HepG2 (cell line): Measurements from ENCODE around the gene MARK2. TPM values are rescaled to one million over a fixed set of nuclear protein-coding genes. Genes with fewer than 3 reads are reported as not detected.
A peak's percentile ranks its signal among the peaks of the same experiment; 100 is the strongest.

Experiments used
- ISL2 ChIP-seq: sonication (generic); formaldehyde crosslinking; IDR thresholded peaks from 2 replicates; pipeline ENCODE4 v1.5.0; 2020; ENCODE audit warnings: missing genetic modification reagents
- NKX3-1 ChIP-seq: sonication (generic); formaldehyde crosslinking; IDR thresholded peaks from 2 replicates; pipeline ENCODE4 v1.5.0; 2020; ENCODE audit warnings: missing genetic modification reagents
- SMAD3 ChIP-seq: sonication (generic); formaldehyde crosslinking; IDR thresholded peaks from 2 replicates; pipeline ENCODE4 v1.4.0; 2020; ENCODE audit warnings: missing genetic modification reagents
- TRAFD1 ChIP-seq: sonication (generic); formaldehyde crosslinking; IDR thresholded peaks from 2 replicates; pipeline ENCODE4 v1.5.1; 2020; ENCODE audit warnings: missing genetic modification reagents, mild to moderate bottlenecking, borderline replicate concordance
- YEATS4 ChIP-seq: sonication (generic); formaldehyde crosslinking; IDR thresholded peaks from 2 replicates; pipeline ENCODE4 v1.4.0; 2020; ENCODE audit warnings: missing genetic modification reagents, borderline replicate concordance
- ZBTB25 ChIP-seq: IDR thresholded peaks from 2 replicates; pipeline ENCODE4 v1.6.1; 2018; ENCODE audit warnings: missing genetic modification reagents
- ZBTB43 ChIP-seq: sonication (generic); formaldehyde crosslinking; conservative IDR thresholded peaks from 2 replicates; pipeline ENCODE4 v1.4.0; 2020; ENCODE audit warnings: missing genetic modification reagents
- ZHX1 ChIP-seq: sonication (generic); formaldehyde crosslinking; IDR thresholded peaks from 2 replicates; pipeline ENCODE4 v1.8.1; 2022; ENCODE audit warnings: low read depth, mild to moderate bottlenecking, missing genetic modification reagents
- ZNF264 ChIP-seq: sonication (generic); formaldehyde crosslinking; IDR thresholded peaks from 2 replicates; pipeline ENCODE4 v1.4.0; 2020; ENCODE audit warnings: missing genetic modification reagents
- ZNF33A ChIP-seq: sonication (generic); formaldehyde crosslinking; IDR thresholded peaks from 2 replicates; pipeline ENCODE4 v1.5.1; 2020; ENCODE audit warnings: missing genetic modification reagents, mild to moderate bottlenecking, moderate library complexity, borderline replicate concordance
- ZNF512 ChIP-seq: sonication (generic); formaldehyde crosslinking; IDR thresholded peaks from 2 replicates; pipeline ENCODE4 v1.4.0; 2020; ENCODE audit warnings: mild to moderate bottlenecking, missing genetic modification reagents
- ZNF589 ChIP-seq: sonication (generic); formaldehyde crosslinking; conservative IDR thresholded peaks from 2 replicates; pipeline ENCODE4 v1.8.0; 2022; ENCODE audit warnings: mild to moderate bottlenecking, moderate library complexity, missing genetic modification reagents
- ZNF609 ChIP-seq: sonication (generic); formaldehyde crosslinking; IDR thresholded peaks from 2 replicates; pipeline ENCODE4 v1.4.0; 2020; ENCODE audit warnings: mild to moderate bottlenecking, missing genetic modification reagents, borderline replicate concordance
- polyA plus RNA-seq, 8 experiments: library from polyadenylated mRNA; depleted of rRNA in 3 of 8; stranded (reverse) in 7 of 8; unstranded in 1 of 8; fragments of >200 nt; fragmentation: Illumina TruSeq in 4 of 8; extraction: Trizol in 4 of 8; gene quantifications; 2 replicates each; pipeline versions ENCODE4 v1.2.1 to v1.2.3, GENCODE V29; 2011 to 2016; ENCODE audit warnings: low read depth in 4 of 8, missing spikeins in 1 of 8, mixed read lengths in 1 of 8; ENCODE audit not compliant: insufficient read depth in 1 of 8
- total RNA-seq, 5 experiments: library from RNA; depleted of rRNA; stranded (reverse); fragments of >200 nt; fragmentation: Illumina TruSeq; extraction: Trizol; gene quantifications; 2 replicates each; pipeline ENCODE4 v1.2.3, GENCODE V29; 2016; ENCODE audit warnings: low read depth in 1 of 5

Gene MARK2
- total and polyA plus RNA-seq, 2 of the 13 experiments (the other 11 are each of a cell fraction or from before 2014, with no cell fraction given) = 13.5 to 13.9 TPM

- TF ChIP-seq ZNF609 (CRISPR knock-in tag) (peak; percentile 33; the same call in 1 of the 2 replicates), ZBTB43 (CRISPR knock-in tag) (no peak), ZNF264 (CRISPR knock-in tag) (0 out of 2 replicates have a peak, but pooled peaks have one; percentile 32), TRAFD1 (CRISPR knock-in tag) (no peak), ZNF512 (CRISPR knock-in tag) (0 out of 2 replicates have a peak, but pooled peaks have one; percentile 57), ZNF33A (CRISPR knock-in tag) (no peak), SMAD3 (no peak), ZHX1 (CRISPR knock-in tag) (0 out of 2 replicates have a peak, but pooled peaks have one; percentile 36), NKX3-1 (CRISPR knock-in tag) (no peak), YEATS4 (CRISPR knock-in tag) (peak; percentile 81; the same call in 1 of the 2 replicates), ZNF589 (peak; percentile 50; the same call in 1 of the 2 replicates), ZBTB25 (CRISPR knock-in tag) (no peak), ISL2 (CRISPR knock-in tag) (peak; percentile 24; the same call in 1 of the 2 replicates)
These were observed 49.5 kb downstream of the MARK2 start (continued) for GRCh38 chr11:63888170-63889086.
